GM19025 (cell line): ENCODE data around the gene RMC1.
"Not testable (repeated sequence)": the region's sequence is repeated elsewhere in the genome, so short reads cannot be mapped to it uniquely, and the experiment has no call there.

Experiments
- ATAC-seq: cut with Tn5 transposase; IDR thresholded peaks from one replicate; pipeline ENCODE4 v1.9.1; 2021; ENCODE audit warnings: mild to moderate bottlenecking, low read depth, moderate library complexity; ENCODE audit not compliant: unreplicated experiment

The RMC1 gene

GRCh38 chr18:23503038-23503962 is at the start of gene RMC1:
RMC1 (plus strand) TSS chr18:23503511; CDS start chr18:23503619, 108 bp downstream.
- ATAC-seq, result peak; percentile 79

DNA sequence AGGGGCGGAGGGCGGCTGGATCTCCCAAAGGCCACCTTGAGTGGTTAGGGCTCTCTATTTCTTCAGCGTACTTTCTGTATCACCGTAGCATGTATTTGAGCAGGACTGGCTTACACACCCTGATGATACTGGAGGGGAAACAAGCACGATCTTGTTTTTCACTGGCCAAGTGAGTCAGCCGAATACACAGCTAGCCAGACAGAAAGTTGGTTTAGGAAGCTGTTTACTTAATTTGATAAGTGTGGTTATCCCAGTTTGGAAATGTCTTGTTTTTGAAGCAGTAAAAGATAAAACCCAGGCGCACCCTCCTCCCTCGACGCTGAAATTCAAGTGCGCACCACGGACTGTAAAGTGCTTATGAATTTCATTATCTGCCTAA is 49.6 kb upstream of the RMC1 start:
- no peak for ATAC-seq

GRCh38 chr18:23456835-23457234 is 46.5 kb upstream of the RMC1 start:
- ATAC-seq, result no peak

DNA sequence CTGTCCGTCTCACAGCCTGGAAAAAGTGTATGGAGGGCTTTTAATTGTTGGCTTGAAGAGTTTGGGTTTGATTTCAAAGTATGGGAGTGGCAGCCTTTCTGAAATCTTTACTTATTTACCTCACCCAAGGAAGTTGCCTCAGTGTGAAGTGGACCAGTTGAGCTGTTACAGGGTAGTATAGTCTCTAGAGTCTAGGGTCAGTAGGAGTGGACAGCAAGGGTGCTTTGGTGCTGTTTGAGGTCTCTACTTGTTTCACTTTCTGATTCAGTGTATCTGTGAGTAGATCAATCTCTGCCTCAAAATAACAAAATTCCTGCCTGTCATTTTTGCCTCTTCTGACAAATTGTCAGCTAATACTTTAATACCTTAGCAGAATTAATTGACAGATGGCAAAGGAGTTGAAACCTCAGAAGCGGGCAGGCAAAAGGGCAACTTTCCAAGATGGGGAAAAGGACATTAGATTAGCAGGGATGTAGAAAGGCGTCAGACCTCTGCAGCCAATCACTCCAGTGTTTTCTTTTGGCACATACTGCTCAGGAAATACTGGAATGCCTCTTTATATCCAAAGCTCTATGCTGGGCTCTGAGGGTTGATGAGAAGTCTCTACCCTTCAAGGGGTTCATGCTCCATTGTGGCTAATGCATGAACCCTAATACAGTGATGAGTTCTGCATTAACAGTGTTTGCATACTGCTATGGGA is 44.3 kb upstream of the RMC1 start:
- ATAC-seq, result no peak

- no peak for ATAC-seq
These were observed 43.8 kb upstream of the RMC1 start for GRCh38 chr18:23459530-23459921.

DNA sequence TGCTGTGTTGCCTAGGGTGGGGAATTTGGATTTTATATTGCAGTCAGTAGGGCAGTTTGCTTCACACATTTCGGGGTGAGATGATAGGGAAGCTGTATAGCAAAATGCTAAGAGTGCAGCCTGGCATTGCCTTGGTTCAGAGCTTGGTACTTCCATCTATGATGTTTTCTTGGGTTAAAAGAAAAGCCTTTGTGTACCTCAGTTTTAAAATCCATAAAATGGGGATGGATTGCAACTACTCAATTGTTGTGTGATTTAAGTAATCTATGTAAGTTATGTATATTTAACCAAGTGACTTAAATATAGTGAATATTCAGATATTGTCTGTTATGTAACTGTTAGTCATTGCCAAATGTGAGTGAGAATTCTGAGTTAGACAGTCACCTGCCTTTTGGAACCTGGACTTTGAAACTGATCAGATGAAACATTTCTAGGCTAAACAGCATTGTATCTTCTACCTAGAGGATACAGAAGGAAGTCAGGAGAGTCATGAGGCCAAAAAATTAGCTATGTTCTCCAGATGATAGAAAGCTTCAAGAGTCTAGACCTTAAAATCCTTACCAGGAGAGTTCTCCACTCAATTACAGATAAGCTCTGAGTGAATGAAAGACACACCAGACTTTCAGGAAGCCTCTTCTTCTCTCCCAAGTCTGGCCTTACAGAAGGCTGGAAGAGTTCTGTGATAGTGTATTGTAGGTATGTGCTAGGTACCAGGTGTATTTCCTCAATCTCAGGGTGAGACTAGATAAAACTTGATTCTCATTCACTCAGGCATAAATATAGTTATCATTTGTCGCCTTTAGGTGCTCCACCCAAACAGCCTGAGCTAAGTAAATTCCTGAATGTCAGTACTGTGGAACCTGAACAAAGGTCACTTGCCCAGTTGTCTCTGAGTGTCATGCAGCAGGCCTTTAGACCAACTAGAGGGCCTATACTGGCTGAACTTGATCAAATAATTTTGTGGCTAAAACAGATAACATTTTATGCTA is 42.7 kb upstream of the RMC1 start:
- no peak for ATAC-seq

DNA sequence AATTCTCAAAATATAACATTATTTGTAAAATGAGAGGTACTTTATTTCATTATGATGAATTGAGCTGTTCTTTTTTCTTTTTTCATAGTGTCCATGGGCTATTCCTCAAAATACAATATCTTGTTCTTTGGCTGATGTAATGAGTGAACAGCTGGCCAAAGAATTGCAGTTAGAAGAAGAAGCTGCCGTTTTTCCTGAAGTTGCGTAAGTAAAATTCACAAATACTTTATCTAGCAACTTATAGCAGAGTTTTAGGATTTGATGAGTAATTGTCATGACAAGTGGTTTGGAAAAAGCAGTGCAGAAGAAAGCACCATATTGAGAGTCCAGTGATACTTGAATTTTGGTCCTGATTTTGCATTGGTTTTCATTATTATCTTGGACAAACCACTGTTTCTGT is 40.4 kb upstream of the RMC1 start:
- no peak for ATAC-seq

DNA sequence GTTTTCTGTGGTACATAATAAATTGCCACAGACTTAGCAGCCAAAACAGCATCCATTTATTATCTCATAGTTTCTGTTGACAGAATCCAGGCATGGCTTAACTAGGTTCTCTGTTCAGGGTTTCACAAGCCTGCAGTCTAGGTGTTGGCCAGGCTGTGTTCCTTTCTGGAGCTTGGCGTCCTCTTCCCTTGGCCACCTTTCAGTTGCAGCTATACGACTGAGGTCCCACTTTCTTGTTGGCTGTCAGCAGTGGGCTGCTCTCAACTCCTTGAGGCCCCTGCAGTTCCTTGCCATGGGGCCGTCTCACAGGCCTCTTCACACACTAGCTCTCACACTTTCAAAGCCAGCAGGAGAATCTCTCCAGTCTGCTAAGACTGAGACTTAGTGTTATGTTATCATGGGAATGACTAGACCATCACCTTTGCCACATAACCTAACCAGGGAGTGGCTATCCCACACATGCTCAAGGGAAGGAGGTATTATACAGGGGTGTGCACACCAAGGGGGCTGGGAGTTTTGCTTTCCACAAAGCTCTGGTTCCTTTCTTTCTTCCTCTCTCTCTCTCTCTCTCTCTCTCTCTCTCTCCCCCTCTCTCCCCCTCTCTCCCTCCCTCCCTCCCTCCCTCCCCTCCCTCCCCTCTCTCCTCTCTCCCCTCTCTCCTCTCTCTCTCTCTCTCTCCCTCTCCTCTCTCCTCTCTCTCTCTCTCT is 34.4 kb upstream of the RMC1 start:
- no peak for ATAC-seq

- no peak for ATAC-seq
These were observed 32.5 kb upstream of the RMC1 start for GRCh38 chr18:23470620-23471387.

- ATAC-seq, result no peak
These were observed 31.8 kb upstream of the RMC1 start for GRCh38 chr18:23471486-23471885.

DNA sequence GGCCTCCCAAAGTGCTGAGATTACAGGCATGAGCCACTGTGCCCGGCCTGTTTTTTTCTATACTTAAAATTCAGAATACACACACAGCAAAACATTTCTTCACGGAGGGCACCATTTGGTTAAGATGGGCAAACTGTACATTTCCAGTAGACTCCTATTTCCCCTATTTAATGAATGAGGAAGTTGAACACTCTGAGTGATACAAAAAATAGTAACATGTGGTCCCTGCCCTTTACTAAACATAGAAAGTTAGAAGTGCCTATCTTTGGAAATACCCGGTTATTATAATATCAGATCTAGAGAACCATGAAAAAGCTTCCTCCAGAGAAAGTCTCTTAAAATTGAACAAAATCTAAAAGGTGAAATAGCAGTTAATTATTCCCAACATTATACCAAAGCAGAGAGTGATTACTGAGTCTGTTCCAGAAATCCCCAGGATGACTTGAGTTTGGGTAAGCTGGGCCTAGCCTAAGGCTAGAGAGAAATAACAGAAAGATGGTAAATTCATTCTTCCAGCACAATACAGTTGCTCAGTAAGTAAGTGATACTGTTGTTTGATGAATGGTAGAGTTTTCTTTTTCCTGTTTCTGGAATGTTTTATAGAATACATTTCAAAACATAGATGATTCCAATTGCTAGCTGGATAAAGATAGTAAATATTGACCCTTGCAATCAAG is 23.3 kb upstream of the RMC1 start:
- no peak for ATAC-seq

DNA sequence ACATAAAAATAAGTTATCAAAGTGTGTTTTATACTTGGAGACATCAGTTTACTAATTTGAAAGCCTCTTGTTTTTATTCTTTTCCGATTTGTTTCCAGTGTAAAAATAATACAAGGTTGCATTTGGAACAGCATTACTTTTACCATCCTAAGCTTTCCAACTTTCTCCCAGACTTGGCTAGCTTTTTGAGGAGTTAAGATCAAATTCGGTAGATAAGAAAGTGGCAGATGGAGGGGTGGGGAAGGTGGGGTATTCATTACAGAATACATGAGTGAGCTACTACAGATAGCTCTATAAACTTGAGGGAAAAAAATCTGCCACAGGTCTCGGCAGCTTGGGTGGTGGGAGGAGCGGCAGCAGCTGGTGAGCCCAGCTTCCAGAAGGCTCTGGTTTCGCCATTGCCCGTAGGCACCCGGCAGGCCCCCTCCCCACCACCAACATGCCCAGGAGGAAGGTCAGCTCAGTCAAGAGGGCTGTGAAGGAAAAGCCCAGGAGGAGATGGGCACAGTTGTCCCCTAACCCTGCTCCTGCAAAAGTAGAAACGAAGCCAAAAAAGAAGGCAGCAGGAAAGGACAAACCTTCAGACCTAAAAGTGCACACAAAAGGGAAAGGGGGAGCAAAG is 18.6 kb upstream of the RMC1 start:
- ATAC-seq, result no peak

GRCh38 chr18:23485386-23485785 is 17.9 kb upstream of the RMC1 start:
- no peak for ATAC-seq

GRCh38 chr18:23487738-23488570 is 15.4 kb upstream of the RMC1 start:
- peak; percentile 66 for ATAC-seq

- ATAC-seq, result not testable (repeated sequence)
These were observed 13.7 kb upstream of the RMC1 start for GRCh38 chr18:23489586-23489985.

DNA sequence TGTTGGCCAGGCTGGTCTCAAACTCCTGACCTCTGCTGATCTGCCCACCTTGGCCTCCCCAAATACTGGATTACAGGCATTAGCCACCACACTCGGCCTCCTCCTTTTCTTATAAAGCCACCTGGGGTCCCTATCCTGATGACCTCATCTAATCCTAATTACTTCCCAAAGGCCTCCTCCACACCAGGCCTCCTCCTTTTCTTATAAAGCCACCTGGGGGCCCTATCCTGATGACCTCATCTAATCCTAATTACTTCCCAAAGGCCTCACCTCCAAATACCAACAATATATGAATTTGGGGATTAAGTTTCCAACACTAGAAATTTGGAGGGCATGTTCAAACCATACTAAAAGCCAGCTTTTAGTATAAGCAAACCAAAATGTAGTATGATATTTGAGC is 9.7 kb upstream of the RMC1 start:
- ATAC-seq, result no peak

DNA sequence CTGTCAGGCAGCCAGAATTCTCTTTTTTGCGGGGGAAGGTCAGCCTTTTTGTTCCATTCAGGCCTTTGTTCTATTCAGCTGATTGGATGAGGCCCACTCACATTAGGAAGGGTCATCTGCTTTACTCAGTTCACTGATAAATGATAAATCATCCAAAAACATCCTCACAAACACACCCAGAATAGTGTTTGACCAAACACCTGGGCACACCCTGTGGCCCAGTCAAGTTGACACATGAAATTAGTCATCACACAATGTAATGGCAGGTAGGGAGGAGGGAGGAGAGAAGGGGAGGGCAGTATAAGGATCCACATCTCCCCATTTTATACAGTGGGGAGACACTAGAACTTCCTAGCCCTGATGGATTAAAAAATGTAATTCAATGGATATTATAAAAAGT is 8.3 kb upstream of the RMC1 start:
- ATAC-seq, result no peak
